GM12878 (cell line): ENCODE measurements around the gene SNPH. TPM values are rescaled to one million over a fixed set of nuclear protein-coding genes. Genes with fewer than 3 reads are reported as not detected.

Experiments
- ATAC-seq: fragments of 200-7000 bp; cut with Tn5 transposase; 3 replicates; pipeline ENCODE4 v1.9.1; 2020; ENCODE audit warnings: mild to moderate bottlenecking, moderate library complexity
- BruUV-seq: library from RNA; stranded (reverse); fragments of 400-500 nt; replicated peaks from 2 replicates; lab custom pipeline; 2021; lab: Mats Ljungman, UMichigan
- CTCF ChIA-PET: fragments of 300-600 bp; sonication (Branson Sonifier 250); formaldehyde crosslinking; extraction: SDS; loops from one replicate; lab custom pipeline; 2021; ENCODE audit warnings: inconsistent platforms; lab: Yijun Ruan, JAX
- POLR2A ChIA-PET: fragments of 350-600 bp; formaldehyde crosslinking; extraction: SDS; loops from one replicate; lab custom pipeline; 2021; ENCODE audit warnings: inconsistent platforms; lab: Charles Lee
- RAD21 ChIA-PET: fragments of 300-600 bp; sonication (Branson Sonifier 250); formaldehyde crosslinking; loops from one replicate; lab custom pipeline; 2023; ENCODE audit warnings: antibody characterized with exemption; ENCODE audit not compliant: unreplicated experiment; lab: Charles Lee
- SMC1A ChIA-PET: fragments of 300-600 bp; sonication (Branson Sonifier 250); formaldehyde crosslinking; loops from one replicate; lab custom pipeline; 2023; ENCODE audit not compliant: unreplicated experiment, uncharacterized antibody; lab: Charles Lee
- DNase-seq: peaks from one replicate; pipeline ENCODE4 v3.0.0-alpha.2; 2011; ENCODE audit warnings: low read depth, low spot score
- FAIRE-seq: peaks from 3 replicates; lab custom pipeline; 2011; peaks lifted over from hg19 to GRCh38; lab: Jason Lieb, UNC
- H2AFZ ChIP-seq: 2 replicates; pipeline ENCODE4 v1.6.0; 2011; ENCODE audit warnings: low read depth, low read length, control low read depth; ENCODE audit not compliant: control insufficient read depth
- H3K27ac ChIP-seq: 2 replicates; pipeline ENCODE4 v1.5.1; 2011; ENCODE audit warnings: control low read depth; ENCODE audit not compliant: control insufficient read depth, insufficient read depth
- H3K27me3 ChIP-seq, 2 experiments: replicated peaks in 1 of 2; 2 replicates each; pipeline versions ENCODE4 v1.6.0 to v1.6.1; 2011; ENCODE audit warnings: low read length in 1 of 2; ENCODE audit not compliant: control insufficient read depth in 2 of 2, insufficient read depth in 2 of 2
- H3K36me3 ChIP-seq, 2 experiments: 2 replicates each; pipeline ENCODE4 v1.5.1; 2011; ENCODE audit warnings: low read length in 1 of 2; ENCODE audit not compliant: control insufficient read depth in 2 of 2, insufficient read depth in 2 of 2
- H3K4me1 ChIP-seq: 2 replicates; pipeline ENCODE4 v1.6.1; 2011; ENCODE audit warnings: mild to moderate bottlenecking, low read length, moderate library complexity, mixed read lengths; ENCODE audit not compliant: control insufficient read depth, insufficient read depth
- H3K4me2 ChIP-seq: 2 replicates; pipeline ENCODE4 v1.6.0; 2011; ENCODE audit warnings: control low read depth; ENCODE audit not compliant: control insufficient read depth, insufficient read depth
- H3K4me3 ChIP-seq: fragments of 200-600 bp; sonication (generic); 2 replicates; pipeline ENCODE4 v1.5.1; 2016
- H3K79me2 ChIP-seq: 2 replicates; pipeline ENCODE4 v1.6.0; 2011; ENCODE audit warnings: low read length; ENCODE audit not compliant: control insufficient read depth, insufficient read depth
- H3K9ac ChIP-seq: 2 replicates; pipeline ENCODE4 v1.8.0; 2011; ENCODE audit warnings: low read length, control low read depth, mixed read lengths; ENCODE audit not compliant: control insufficient read depth, insufficient read depth
- H3K9me3 ChIP-seq: replicated peaks from 3 replicates; pipeline ENCODE4 v1.5.1; 2011; ENCODE audit warnings: mild to moderate bottlenecking, low read length; ENCODE audit not compliant: control insufficient read depth, insufficient read depth
- H4K20me1 ChIP-seq: 2 replicates; pipeline ENCODE4 v1.6.0; 2011; ENCODE audit not compliant: control insufficient read depth, insufficient read depth
- CBX3 ChIP-seq: fragments of 200-600 bp; sonication (generic); IDR thresholded peaks from 2 replicates; pipeline ENCODE4 v1.6.1; 2016; ENCODE audit warnings: low read depth, borderline replicate concordance
- CEBPB ChIP-seq, 2 experiments: fragments of 150-350 bp in 1 of 2; IDR thresholded peaks; 2 replicates each; pipeline ENCODE4 v1.6.1; 2012 to 2014; ENCODE audit warnings: low read depth in 2 of 2, low read length in 2 of 2, borderline replicate concordance in 1 of 2, inconsistent platforms in 1 of 2
- CHD2 ChIP-seq: IDR thresholded peaks from 2 replicates; pipeline ENCODE4 v1.6.1; 2011; ENCODE audit warnings: low read depth, low read length, improper control_type of control experiment, borderline replicate concordance
- CREB1 ChIP-seq: IDR thresholded peaks from 2 replicates; pipeline ENCODE4 v1.6.1; 2012; ENCODE audit warnings: low read depth, mild to moderate bottlenecking, inconsistent platforms
- ETV6 ChIP-seq, 2 experiments: fragments of 450-650 bp in 1 of 2; IDR thresholded peaks in 1 of 2; conservative IDR thresholded peaks in 1 of 2; 2 replicates each; pipeline ENCODE4 v1.6.1; 2014; ENCODE audit warnings: antibody characterized with exemption in 1 of 2, borderline replicate concordance in 1 of 2, low read depth in 1 of 2, mild to moderate bottlenecking in 1 of 2, moderate library complexity in 1 of 2
- HDAC6 ChIP-seq: fragments of 200-600 bp; sonication (generic); IDR thresholded peaks from one replicate; pipeline ENCODE4 v1.8.0; 2017; ENCODE audit warnings: antibody characterized with exemption; ENCODE audit not compliant: unreplicated experiment
- HSF1 ChIP-seq: fragments of 150-350 bp; IDR thresholded peaks from 2 replicates; pipeline ENCODE4 v1.6.1; 2014; ENCODE audit warnings: mild to moderate bottlenecking, low read depth, low read length
- KLF5 ChIP-seq: fragments of 450-650 bp; IDR thresholded peaks from 2 replicates; pipeline ENCODE4 v1.6.1; 2014; ENCODE audit warnings: mild to moderate bottlenecking; ENCODE audit not compliant: partially characterized antibody
- MYC ChIP-seq: IDR thresholded peaks from 2 replicates; pipeline ENCODE4 v1.6.1; 2011; ENCODE audit warnings: mild to moderate bottlenecking, low read length, moderate library complexity, inconsistent platforms; ENCODE audit not compliant: insufficient read depth, insufficient replicate concordance, insufficient read length, severe bottlenecking
- NKRF ChIP-seq: fragments of 450-650 bp; conservative IDR thresholded peaks from 2 replicates; pipeline ENCODE4 v1.6.1; 2017; ENCODE audit warnings: mild to moderate bottlenecking, moderate library complexity
- NR2F1 ChIP-seq: fragments of 450-650 bp; conservative IDR thresholded peaks from 2 replicates; pipeline ENCODE4 v1.6.1; 2017; ENCODE audit warnings: mild to moderate bottlenecking
- PAX5 ChIP-seq: IDR thresholded peaks from 2 replicates; pipeline ENCODE4 v1.6.1; 2011; ENCODE audit warnings: low read depth, low read length, borderline replicate concordance
- RAD51 ChIP-seq: fragments of 450-650 bp; IDR thresholded peaks from 2 replicates; pipeline ENCODE4 v1.6.1; 2016; ENCODE audit warnings: moderate library complexity, mild to moderate bottlenecking, inconsistent platforms
- SREBF1 ChIP-seq: IDR thresholded peaks from 2 replicates; pipeline ENCODE4 v1.6.1; 2012; ENCODE audit warnings: mild to moderate bottlenecking, low read length
- WGBS: methylation state at CpG from one replicate; pipeline ENCODE4 v1.1.6; 2016; ENCODE audit warnings: low lambda C conversion rate; ENCODE audit not compliant: insufficient replicate concordance, insufficient coverage; ENCODE audit errors: missing lambda C conversion rate; 5-methylcytosine and 5-hydroxymethylcytosine counted together
- in situ Hi-C: fragments of 300-500 bp; cut with MboI; formaldehyde crosslinking; loops from 9 replicates; pipeline ENCODE4 v1.14.3; 2018; ENCODE audit warnings: mixed read lengths
- intact Hi-C: fragments of 100-400 bp; cut with micrococcal nuclease; formaldehyde crosslinking; loops from one replicate; pipeline ENCODE4 v1.14.2; 2022; ENCODE audit not compliant: unreplicated experiment
- polyA plus RNA-seq, 11 experiments: library from polyadenylated mRNA; depleted of rRNA in 4 of 11; unstranded in 6 of 11; stranded (reverse) in 5 of 11; fragments of >200 nt; fragmentation: Nextera tagmentation in 4 of 11; fragmentation: Illumina TruSeq in 1 of 11; extraction: Ambion mirVana in 4 of 11; extraction: Trizol in 1 of 11; gene quantifications; 1 replicate in 1 of 11; 2 replicates in 10 of 11; pipeline versions ENCODE4 v1.2.1 to v1.2.3, GENCODE V29; 2011 to 2016; ENCODE audit warnings: inconsistent platforms in 2 of 11, missing spikeins in 2 of 11, low read depth in 1 of 11
- total RNA-seq, 4 experiments: library from RNA; depleted of rRNA in 3 of 4; stranded (reverse); fragments of >200 nt in 3 of 4; fragmentation: Illumina TruSeq in 1 of 4; extraction: Trizol in 1 of 4; gene quantifications; 2 replicates each; pipeline versions ENCODE4 v1.2.1 to v1.2.3, GENCODE V29; 2013 to 2021

The SNPH gene
- total and polyA plus RNA-seq, 10 of the 15 experiments (the other 5 are each of a cell fraction or from before 2014, with no cell fraction given): 0.02 to 0.45 (median 0.34) TPM; not detected in 2

GRCh38 chr20:1298888-1299511, 32.9 kb downstream of the SNPH start:
- SMC1A ChIA-PET: no interaction called here
- no peak for TF ChIP-seq CHD2
- no peak for TF ChIP-seq RAD51
- no peak for TF ChIP-seq CBX3
- TF ChIP-seq HDAC6: no peak
- no peak for TF ChIP-seq CREB1
- TF ChIP-seq CEBPB (IDR thresholded peaks at IDR 0.05; ENCODE audit: borderline replicate concordance in 1 of 2, low read depth in 2 of 2, low read length in 2 of 2): no peak
- TF ChIP-seq ETV6 (conservative IDR thresholded peaks at IDR 0.05 in 1 of 2, IDR thresholded peaks at IDR 0.05 in 1 of 2; ENCODE audit: borderline replicate concordance in 1 of 2, low read depth in 1 of 2): no peak
- TF ChIP-seq KLF5: no peak
- no peak for TF ChIP-seq NKRF
- TF ChIP-seq SREBF1: no peak
- TF ChIP-seq PAX5: no peak
- TF ChIP-seq NR2F1: no peak
- TF ChIP-seq MYC: no peak
- TF ChIP-seq HSF1: no peak
- no peak for FAIRE-seq
- no peaks in the 10 kb centered on the region; a peak in 2 of 4 replicates for H3K27me3 ChIP-seq
- intact Hi-C loops (no loop called here), in situ Hi-C loops (no loop called here)
- H2AFZ ChIP-seq: no peak overlapping the region
- H3K9ac ChIP-seq: no peak overlapping the region
- H3K9me3 ChIP-seq: no peaks in the 10 kb centered on the region
- 57% methylated on average over 10 of the region's 10 CpGs for WGBS
- POLR2A ChIA-PET: no interaction called here
- H3K79me2 ChIP-seq: no peaks in the 10 kb centered on the region
- RAD21 ChIA-PET: no interaction called here
- H3K4me2 ChIP-seq: no peak overlapping the region
- no peaks in the 10 kb centered on the region for H3K4me1 ChIP-seq
- DNase-seq: no peak
- ATAC-seq: no peak
- no TSS peak for BruUV-seq
- H3K27ac ChIP-seq: no peak overlapping the region
- no peak overlapping the region for H3K4me3 ChIP-seq
- CTCF ChIA-PET: no interaction called here
- no peaks in the 10 kb centered on the region for H3K36me3 ChIP-seq
- no peaks in the 10 kb centered on the region for H4K20me1 ChIP-seq
